ENCODE data around the gene PKD1. TPM values are rescaled to one million over a fixed set of nuclear protein-coding genes. Genes with fewer than 3 reads are reported as not detected.

Gene PKD1
- total RNA-seq, 1 experiment from 2014 or later, result 102 TPM

GRCh38 chr16:2058420-2058819, 77.3 kb downstream of the PKD1 start:
- ChIA-PET CTCF (no interaction called here), POLR2A (no interaction called here)
- no peaks in the 10 kb centered on the region for H3K9me3 Mint-ChIP-seq
- H3K4me1 Mint-ChIP-seq, result no peaks in the 10 kb centered on the region
- TF ChIP-seq, protein P1, sequence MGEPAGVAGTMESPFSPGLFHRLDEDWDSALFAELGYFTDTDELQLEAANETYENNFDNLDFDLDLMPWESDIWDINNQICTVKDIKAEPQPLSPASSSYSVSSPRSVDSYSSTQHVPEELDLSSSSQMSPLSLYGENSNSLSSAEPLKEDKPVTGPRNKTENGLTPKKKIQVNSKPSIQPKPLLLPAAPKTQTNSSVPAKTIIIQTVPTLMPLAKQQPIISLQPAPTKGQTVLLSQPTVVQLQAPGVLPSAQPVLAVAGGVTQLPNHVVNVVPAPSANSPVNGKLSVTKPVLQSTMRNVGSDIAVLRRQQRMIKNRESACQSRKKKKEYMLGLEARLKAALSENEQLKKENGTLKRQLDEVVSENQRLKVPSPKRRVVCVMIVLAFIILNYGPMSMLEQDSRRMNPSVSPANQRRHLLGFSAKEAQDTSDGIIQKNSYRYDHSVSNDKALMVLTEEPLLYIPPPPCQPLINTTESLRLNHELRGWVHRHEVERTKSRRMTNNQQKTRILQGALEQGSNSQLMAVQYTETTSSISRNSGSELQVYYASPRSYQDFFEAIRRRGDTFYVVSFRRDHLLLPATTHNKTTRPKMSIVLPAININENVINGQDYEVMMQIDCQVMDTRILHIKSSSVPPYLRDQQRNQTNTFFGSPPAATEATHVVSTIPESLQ (CRISPR knock-in tag; IDR thresholded peaks at IDR 0.05), result no peak
- TF ChIP-seq HMGXB4 (CRISPR knock-in tag; IDR thresholded peaks at IDR 0.05), result no peak
- TF ChIP-seq FOXJ3 (CRISPR knock-in tag; IDR thresholded peaks at IDR 0.05; ENCODE audit: borderline replicate concordance), result no peak
- no peak for TF ChIP-seq ZBTB43 (CRISPR knock-in tag; IDR thresholded peaks at IDR 0.05)
- no peak for TF ChIP-seq ESRRA (CRISPR knock-in tag; IDR thresholded peaks at IDR 0.05; ENCODE audit: borderline replicate concordance)
- no peak for TF ChIP-seq MXD4 (CRISPR knock-in tag; IDR thresholded peaks at IDR 0.05; ENCODE audit: borderline replicate concordance)
- TF ChIP-seq JUN (CRISPR knock-in tag; IDR thresholded peaks at IDR 0.05), result no peak
- no peak for TF ChIP-seq FOXP1 (CRISPR knock-in tag; IDR thresholded peaks at IDR 0.05; ENCODE audit: borderline replicate concordance)
- no peak for TF ChIP-seq NFATC4 (CRISPR knock-in tag; IDR thresholded peaks at IDR 0.05)
- TF ChIP-seq, protein P2, sequence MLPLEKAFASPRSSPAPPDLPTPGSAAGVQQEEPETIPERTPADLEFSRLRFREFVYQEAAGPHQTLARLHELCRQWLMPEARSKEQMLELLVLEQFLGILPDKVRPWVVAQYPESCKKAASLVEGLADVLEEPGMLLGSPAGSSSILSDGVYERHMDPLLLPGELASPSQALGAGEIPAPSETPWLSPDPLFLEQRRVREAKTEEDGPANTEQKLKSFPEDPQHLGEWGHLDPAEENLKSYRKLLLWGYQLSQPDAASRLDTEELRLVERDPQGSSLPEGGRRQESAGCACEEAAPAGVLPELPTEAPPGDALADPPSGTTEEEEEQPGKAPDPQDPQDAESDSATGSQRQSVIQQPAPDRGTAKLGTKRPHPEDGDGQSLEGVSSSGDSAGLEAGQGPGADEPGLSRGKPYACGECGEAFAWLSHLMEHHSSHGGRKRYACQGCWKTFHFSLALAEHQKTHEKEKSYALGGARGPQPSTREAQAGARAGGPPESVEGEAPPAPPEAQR (CRISPR knock-in tag; IDR thresholded peaks at IDR 0.05), result no peak
- TF ChIP-seq, protein P3, sequence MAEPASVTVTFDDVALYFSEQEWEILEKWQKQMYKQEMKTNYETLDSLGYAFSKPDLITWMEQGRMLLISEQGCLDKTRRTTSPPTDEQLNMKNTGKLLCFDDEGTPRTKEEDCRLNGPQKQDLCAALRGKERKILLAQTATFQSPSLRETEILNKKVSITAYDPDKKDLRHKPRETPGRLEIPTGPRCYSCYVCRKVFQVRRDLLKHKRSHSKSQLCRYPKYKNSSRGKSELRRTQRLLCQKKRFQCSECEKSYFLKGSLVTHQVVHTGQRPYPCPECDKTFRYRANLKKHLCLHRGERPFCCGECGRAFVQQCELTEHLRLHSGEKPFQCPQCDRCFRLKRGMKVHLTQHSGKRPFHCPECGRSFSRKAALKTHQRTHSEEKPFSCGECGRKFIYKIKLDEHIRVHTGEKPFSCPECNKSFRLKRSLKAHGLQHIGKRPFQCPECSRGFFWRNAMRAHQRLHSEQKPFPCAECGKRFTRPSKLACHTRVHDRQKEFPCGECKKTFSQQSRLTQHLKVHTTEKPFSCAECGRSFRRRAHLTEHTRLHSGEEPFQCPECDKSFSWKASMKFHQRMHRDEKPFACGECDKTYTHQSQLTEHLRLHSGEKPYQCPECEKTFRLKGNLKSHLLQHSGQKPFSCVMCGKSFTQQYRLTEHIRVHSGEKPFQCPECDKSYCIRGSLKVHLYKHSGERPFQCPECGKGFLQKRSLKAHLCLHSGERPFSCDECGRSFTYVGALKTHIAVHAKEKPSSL (CRISPR knock-in tag; conservative IDR thresholded peaks at IDR 0.05), result no peak
- TF ChIP-seq GABPB1 (CRISPR knock-in tag; IDR thresholded peaks at IDR 0.05), result no peak
- TF ChIP-seq PRRX2 (CRISPR knock-in tag; IDR thresholded peaks at IDR 0.05), result no peak
- TF ChIP-seq HMGA2 (CRISPR knock-in tag; IDR thresholded peaks at IDR 0.05), result no peak
- DNase-seq (ENCODE audit: low spot score), result no peak
- no peaks in the 10 kb centered on the region for H3K27me3 Mint-ChIP-seq (ENCODE audit: low read depth)
- H3K27ac Mint-ChIP-seq, result peak overlapping the region; percentile 74
- no peaks in the 10 kb centered on the region; the same call in 1 of the 2 replicates for H3K36me3 Mint-ChIP-seq
- no peak for ATAC-seq
- H3K4me3 Mint-ChIP-seq, result no peak overlapping the region

DNA sequence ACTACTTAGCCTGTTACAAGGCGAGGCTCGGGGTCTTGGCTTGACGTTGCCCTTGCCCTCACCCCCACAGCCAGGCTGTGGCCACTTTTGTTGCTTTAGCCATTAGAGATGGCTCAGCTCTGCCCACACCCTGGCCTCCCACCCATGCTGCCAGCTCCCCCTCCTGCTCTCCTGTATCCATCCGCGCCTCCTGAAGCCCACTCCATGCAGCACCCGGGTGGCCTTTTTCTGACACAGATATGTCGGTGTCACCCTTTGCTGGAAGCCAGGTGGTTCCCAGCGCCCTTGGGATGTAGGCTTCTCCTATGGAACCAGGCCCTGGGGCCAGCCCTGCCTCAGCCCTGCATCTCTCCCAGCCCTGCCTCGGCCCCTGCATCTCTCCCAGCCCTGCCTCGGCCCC, 78.3 kb downstream of the PKD1 start:
- ATAC-seq, result no peak
- no peak overlapping the region for H3K27ac Mint-ChIP-seq
- H3K4me3 Mint-ChIP-seq, result no peak overlapping the region
- no peaks in the 10 kb centered on the region; the same call in 1 of the 2 replicates for H3K36me3 Mint-ChIP-seq
- H3K27me3 Mint-ChIP-seq (ENCODE audit: low read depth), result no peaks in the 10 kb centered on the region
- CTCF ChIA-PET, result interaction anchor here (0.9 to 2.5 kb wide), 12 partner anchors 10 to 88 kb away, joined by 3 to 18 read pairs (median 4); partner anchors contain the start of genes NTHL1 and TSC2
- POLR2A ChIA-PET, result no interaction called here
- DNase-seq (ENCODE audit: low spot score), result no peak
- H3K4me1 Mint-ChIP-seq, result no peaks in the 10 kb centered on the region
- H3K9me3 Mint-ChIP-seq, result no peaks in the 10 kb centered on the region
- TF ChIP-seq CTCF (IDR thresholded peaks at IDR 0.05), result no peak
- no peak for TF ChIP-seq NFE2L1 (CRISPR knock-in tag; IDR thresholded peaks at IDR 0.05)
- no peak for TF ChIP-seq ZNF121 (CRISPR knock-in tag; IDR thresholded peaks at IDR 0.05)
- TF ChIP-seq, protein P2 (CRISPR knock-in tag; IDR thresholded peaks at IDR 0.05), result no peak
- TF ChIP-seq ZNF671 (CRISPR knock-in tag; IDR thresholded peaks at IDR 0.05), result no peak
- TF ChIP-seq ZBTB43 (CRISPR knock-in tag; IDR thresholded peaks at IDR 0.05), result no peak
- TF ChIP-seq TCF7 (CRISPR knock-in tag; IDR thresholded peaks at IDR 0.05; ENCODE audit: low read depth), result no peak
- TF ChIP-seq SMAD3 (CRISPR knock-in tag; IDR thresholded peaks at IDR 0.05; ENCODE audit: borderline replicate concordance), result no peak
- no peak for TF ChIP-seq ERG (CRISPR knock-in tag; IDR thresholded peaks at IDR 0.05)
